WTC11 (cell line): ENCODE data around the gene DERA. TPM values are rescaled to one million over a fixed set of nuclear protein-coding genes. Genes with fewer than 3 reads are reported as not detected.

Experiments used
- ATAC-seq: fragments of 200-7000 bp; cut with Tn5 transposase; 2 replicates; pipeline ENCODE4 v1.10.0; 2021; ENCODE audit warnings: mild to moderate bottlenecking, moderate library complexity
- CTCF ChIA-PET: fragments of 300-600 bp; sonication (Branson Sonifier 250); formaldehyde crosslinking; loops from one replicate; lab custom pipeline; 2021; ENCODE audit warnings: antibody characterized with exemption; lab: Charles Lee
- POLR2A ChIA-PET: fragments of 350-600 bp; sonication (Branson Sonifier 250); formaldehyde crosslinking; loops from one replicate; lab custom pipeline; 2021; ENCODE audit warnings: antibody characterized with exemption; lab: Charles Lee
- DNase-seq: peaks from one replicate; pipeline ENCODE4 v3.0.0; 2021; ENCODE audit warnings: low spot score
- H3K27ac Mint-ChIP-seq: 2 replicates; pipeline ENCODE4 v1.8.0; 2021; ENCODE audit warnings: mixed read lengths
- H3K27me3 Mint-ChIP-seq: 2 replicates; pipeline ENCODE4 v1.8.0; 2021; ENCODE audit warnings: low read depth, mild to moderate bottlenecking, moderate library complexity, mixed read lengths
- H3K36me3 Mint-ChIP-seq: 2 replicates; pipeline ENCODE4 v1.8.0; 2021; ENCODE audit warnings: mixed read lengths
- H3K4me1 Mint-ChIP-seq: 2 replicates; pipeline ENCODE4 v1.8.0; 2022; ENCODE audit warnings: mixed read lengths
- H3K4me3 Mint-ChIP-seq: 2 replicates; pipeline ENCODE4 v1.8.0; 2021; ENCODE audit warnings: mild to moderate bottlenecking, moderate library complexity, mixed read lengths
- H3K9me3 Mint-ChIP-seq: 2 replicates; pipeline ENCODE4 v1.8.0; 2021; ENCODE audit warnings: mixed read lengths
- ATF1 ChIP-seq: sonication (generic); formaldehyde crosslinking; IDR thresholded peaks from 2 replicates; pipeline ENCODE4 v1.8.1; 2023; ENCODE audit warnings: mild to moderate bottlenecking, moderate library complexity, missing genetic modification reagents
- CBFB ChIP-seq: sonication (generic); formaldehyde crosslinking; IDR thresholded peaks from 2 replicates; pipeline ENCODE4 v1.8.1; 2022; ENCODE audit warnings: mild to moderate bottlenecking, low read depth, missing genetic modification reagents
- CREM ChIP-seq: sonication (generic); formaldehyde crosslinking; IDR thresholded peaks from 2 replicates; pipeline ENCODE4 v1.8.1; 2022; ENCODE audit warnings: mild to moderate bottlenecking, missing genetic modification reagents, moderate library complexity
- ELF4 ChIP-seq: sonication (generic); formaldehyde crosslinking; IDR thresholded peaks from 2 replicates; pipeline ENCODE4 v1.8.1; 2022; ENCODE audit warnings: low read depth, mild to moderate bottlenecking, moderate library complexity, missing genetic modification reagents
- GABPB1 ChIP-seq: sonication (generic); formaldehyde crosslinking; IDR thresholded peaks from 2 replicates; pipeline ENCODE4 v1.8.1; 2023; ENCODE audit warnings: mild to moderate bottlenecking, missing genetic modification reagents
- GTF2I ChIP-seq: fragments of 250-450 bp; sonication (Bioruptor Pico); conservative IDR thresholded peaks from 2 replicates; pipeline ENCODE4 v1.4.0; 2021; ENCODE audit warnings: mild to moderate bottlenecking
- HMGA2 ChIP-seq: fragments of 250-450 bp; sonication (Bioruptor Pico); IDR thresholded peaks from 2 replicates; pipeline ENCODE4 v1.4.0; 2021; ENCODE audit warnings: mild to moderate bottlenecking, moderate library complexity
- KAT7 ChIP-seq: sonication (generic); formaldehyde crosslinking; IDR thresholded peaks from 2 replicates; pipeline ENCODE4 v1.8.1; 2023; ENCODE audit warnings: missing genetic modification reagents, mild to moderate bottlenecking, borderline replicate concordance
- NR3C1 ChIP-seq: sonication (generic); formaldehyde crosslinking; conservative IDR thresholded peaks from 2 replicates; pipeline ENCODE4 v1.8.1; 2023; ENCODE audit warnings: low read depth, mild to moderate bottlenecking, missing genetic modification reagents
- RORB ChIP-seq: fragments of 250-450 bp; sonication (Bioruptor Pico); IDR thresholded peaks from 2 replicates; pipeline ENCODE4 v1.9.0; 2021; ENCODE audit warnings: mild to moderate bottlenecking
- SOX15 ChIP-seq: fragments of 250-450 bp; sonication (Bioruptor Pico); IDR thresholded peaks from 2 replicates; pipeline ENCODE4 v1.9.0; 2021; ENCODE audit warnings: mild to moderate bottlenecking
- TEAD4 ChIP-seq: sonication (generic); formaldehyde crosslinking; IDR thresholded peaks from 2 replicates; pipeline ENCODE4 v1.8.0; 2022; ENCODE audit warnings: mild to moderate bottlenecking, missing genetic modification reagents
- ZNF138 ChIP-seq: sonication (generic); formaldehyde crosslinking; conservative IDR thresholded peaks from 2 replicates; pipeline ENCODE4 v1.8.1; 2022; ENCODE audit warnings: mild to moderate bottlenecking, moderate library complexity, missing genetic modification reagents
- ZNF263 ChIP-seq: sonication (generic); formaldehyde crosslinking; IDR thresholded peaks from 2 replicates; pipeline ENCODE4 v1.8.1; 2022; ENCODE audit warnings: low read depth, mild to moderate bottlenecking, moderate library complexity, missing genetic modification reagents
- ZNF317 ChIP-seq: sonication (generic); formaldehyde crosslinking; IDR thresholded peaks from 2 replicates; pipeline ENCODE4 v1.8.1; 2023; ENCODE audit warnings: low read depth, mild to moderate bottlenecking, moderate library complexity, missing genetic modification reagents, borderline replicate concordance
- ZNF396 ChIP-seq: fragments of 250-450 bp; sonication (Bioruptor Pico); IDR thresholded peaks from 2 replicates; pipeline ENCODE4 v1.8.0; 2021; ENCODE audit warnings: mild to moderate bottlenecking, moderate library complexity, borderline replicate concordance
- ZNF423 ChIP-seq: fragments of 250-450 bp; sonication (Bioruptor Pico); IDR thresholded peaks from 2 replicates; pipeline ENCODE4 v2.1.2; 2022; ENCODE audit warnings: mild to moderate bottlenecking, moderate library complexity
- total RNA-seq: library from RNA; stranded (reverse); gene quantifications from 3 replicates; pipeline ENCODE4 v1.2.3, GENCODE V29; 2021
- TF ChIP-seq, protein P1 (sequence below): sonication (generic); formaldehyde crosslinking; IDR thresholded peaks from 2 replicates; pipeline ENCODE4 v1.8.1; 2023; ENCODE audit warnings: mild to moderate bottlenecking, missing genetic modification reagents
- TF ChIP-seq, protein P2 (sequence below): sonication (generic); formaldehyde crosslinking; IDR thresholded peaks from 2 replicates; pipeline ENCODE4 v1.8.0; 2022; ENCODE audit warnings: mild to moderate bottlenecking, missing genetic modification reagents
- TF ChIP-seq, protein P3 (sequence below): fragments of 250-450 bp; sonication (Bioruptor Pico); IDR thresholded peaks from 2 replicates; pipeline ENCODE4 v1.9.0; 2021; ENCODE audit warnings: mild to moderate bottlenecking
- TF ChIP-seq, protein P4 (sequence below): sonication (generic); formaldehyde crosslinking; IDR thresholded peaks from 2 replicates; pipeline ENCODE4 v1.8.0; 2022; ENCODE audit warnings: mild to moderate bottlenecking, missing genetic modification reagents
- TF ChIP-seq, protein P5 (sequence below): sonication (generic); formaldehyde crosslinking; IDR thresholded peaks from 2 replicates; pipeline ENCODE4 v1.8.1; 2022; ENCODE audit warnings: mild to moderate bottlenecking, moderate library complexity, missing genetic modification reagents
- TF ChIP-seq, protein P6 (sequence below): sonication (generic); formaldehyde crosslinking; IDR thresholded peaks from 2 replicates; pipeline ENCODE4 v1.8.1; 2023; ENCODE audit warnings: mild to moderate bottlenecking, missing genetic modification reagents, moderate library complexity

The DERA gene
- total RNA-seq, 1 experiment from 2014 or later, result 22.4 TPM

DNA sequence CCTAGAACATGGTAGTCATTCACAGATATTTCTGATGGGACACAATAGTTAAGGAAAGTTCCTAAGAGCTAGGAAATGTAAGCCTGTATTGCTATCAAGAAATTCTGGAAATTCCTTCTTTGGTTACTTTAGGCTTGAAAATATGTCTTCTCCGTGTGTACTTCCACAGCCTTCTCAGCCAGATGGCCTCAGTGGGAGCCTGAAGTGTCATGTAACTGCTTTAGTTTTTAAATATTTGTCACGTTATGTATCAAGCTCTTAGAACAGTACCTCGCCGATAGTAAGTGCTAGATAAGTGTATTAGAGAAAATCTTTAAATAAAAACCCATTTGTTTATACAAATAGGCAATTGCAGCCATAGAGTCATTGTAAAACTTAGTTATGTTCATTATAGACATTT is 95.6 kb downstream of the DERA start:
- Mint-ChIP-seq H3K36me3 (no peaks in the 10 kb centered on the region), H3K27me3 (no peaks in the 10 kb centered on the region), H3K9me3 (no peaks in the 10 kb centered on the region), H3K4me1 (peaks cover 8% of the 10 kb centered on the region), H3K4me3 (no peak overlapping the region), H3K27ac (no peak overlapping the region; the same call in 1 of the 2 replicates)
- no peak for ATAC-seq
- TF ChIP-seq ZNF317 (CRISPR knock-in tag) (no peak), CREM (CRISPR knock-in tag) (no peak), HMGA2 (no peak), RORB (CRISPR knock-in tag) (no peak), GABPB1 (no peak), ZNF263 (CRISPR knock-in tag) (no peak), ELF4 (no peak), TEAD4 (CRISPR knock-in tag) (no peak), SOX15 (CRISPR knock-in tag) (no peak), KAT7 (CRISPR knock-in tag) (no peak), ATF1 (no peak), NR3C1 (CRISPR knock-in tag) (no peak), GTF2I (CRISPR knock-in tag) (no peak), ZNF396 (CRISPR knock-in tag) (no peak), CBFB (CRISPR knock-in tag) (no peak)
- TF ChIP-seq, protein P1, sequence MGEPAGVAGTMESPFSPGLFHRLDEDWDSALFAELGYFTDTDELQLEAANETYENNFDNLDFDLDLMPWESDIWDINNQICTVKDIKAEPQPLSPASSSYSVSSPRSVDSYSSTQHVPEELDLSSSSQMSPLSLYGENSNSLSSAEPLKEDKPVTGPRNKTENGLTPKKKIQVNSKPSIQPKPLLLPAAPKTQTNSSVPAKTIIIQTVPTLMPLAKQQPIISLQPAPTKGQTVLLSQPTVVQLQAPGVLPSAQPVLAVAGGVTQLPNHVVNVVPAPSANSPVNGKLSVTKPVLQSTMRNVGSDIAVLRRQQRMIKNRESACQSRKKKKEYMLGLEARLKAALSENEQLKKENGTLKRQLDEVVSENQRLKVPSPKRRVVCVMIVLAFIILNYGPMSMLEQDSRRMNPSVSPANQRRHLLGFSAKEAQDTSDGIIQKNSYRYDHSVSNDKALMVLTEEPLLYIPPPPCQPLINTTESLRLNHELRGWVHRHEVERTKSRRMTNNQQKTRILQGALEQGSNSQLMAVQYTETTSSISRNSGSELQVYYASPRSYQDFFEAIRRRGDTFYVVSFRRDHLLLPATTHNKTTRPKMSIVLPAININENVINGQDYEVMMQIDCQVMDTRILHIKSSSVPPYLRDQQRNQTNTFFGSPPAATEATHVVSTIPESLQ, result no peak
- TF ChIP-seq, protein P2, sequence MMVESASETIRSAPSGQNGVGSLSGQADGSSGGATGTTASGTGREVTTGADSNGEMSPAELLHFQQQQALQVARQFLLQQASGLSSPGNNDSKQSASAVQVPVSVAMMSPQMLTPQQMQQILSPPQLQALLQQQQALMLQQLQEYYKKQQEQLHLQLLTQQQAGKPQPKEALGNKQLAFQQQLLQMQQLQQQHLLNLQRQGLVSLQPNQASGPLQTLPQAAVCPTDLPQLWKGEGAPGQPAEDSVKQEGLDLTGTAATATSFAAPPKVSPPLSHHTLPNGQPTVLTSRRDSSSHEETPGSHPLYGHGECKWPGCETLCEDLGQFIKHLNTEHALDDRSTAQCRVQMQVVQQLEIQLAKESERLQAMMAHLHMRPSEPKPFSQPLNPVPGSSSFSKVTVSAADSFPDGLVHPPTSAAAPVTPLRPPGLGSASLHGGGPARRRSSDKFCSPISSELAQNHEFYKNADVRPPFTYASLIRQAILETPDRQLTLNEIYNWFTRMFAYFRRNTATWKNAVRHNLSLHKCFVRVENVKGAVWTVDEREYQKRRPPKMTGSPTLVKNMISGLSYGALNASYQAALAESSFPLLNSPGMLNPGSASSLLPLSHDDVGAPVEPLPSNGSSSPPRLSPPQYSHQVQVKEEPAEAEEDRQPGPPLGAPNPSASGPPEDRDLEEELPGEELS (CRISPR knock-in tag), result no peak
- TF ChIP-seq, protein P3, sequence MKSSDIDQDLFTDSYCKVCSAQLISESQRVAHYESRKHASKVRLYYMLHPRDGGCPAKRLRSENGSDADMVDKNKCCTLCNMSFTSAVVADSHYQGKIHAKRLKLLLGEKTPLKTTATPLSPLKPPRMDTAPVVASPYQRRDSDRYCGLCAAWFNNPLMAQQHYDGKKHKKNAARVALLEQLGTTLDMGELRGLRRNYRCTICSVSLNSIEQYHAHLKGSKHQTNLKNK (CRISPR knock-in tag), result no peak
- TF ChIP-seq, protein P4, sequence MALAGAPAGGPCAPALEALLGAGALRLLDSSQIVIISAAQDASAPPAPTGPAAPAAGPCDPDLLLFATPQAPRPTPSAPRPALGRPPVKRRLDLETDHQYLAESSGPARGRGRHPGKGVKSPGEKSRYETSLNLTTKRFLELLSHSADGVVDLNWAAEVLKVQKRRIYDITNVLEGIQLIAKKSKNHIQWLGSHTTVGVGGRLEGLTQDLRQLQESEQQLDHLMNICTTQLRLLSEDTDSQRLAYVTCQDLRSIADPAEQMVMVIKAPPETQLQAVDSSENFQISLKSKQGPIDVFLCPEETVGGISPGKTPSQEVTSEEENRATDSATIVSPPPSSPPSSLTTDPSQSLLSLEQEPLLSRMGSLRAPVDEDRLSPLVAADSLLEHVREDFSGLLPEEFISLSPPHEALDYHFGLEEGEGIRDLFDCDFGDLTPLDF (CRISPR knock-in tag), result no peak
- ChIA-PET POLR2A (no interaction called here), CTCF (interaction anchor here (1.2 kb wide), 1 partner anchor 106 kb away, joined by 4 read pairs; no protein-coding TSS in a partner anchor)
- no peak for DNase-seq

DNA sequence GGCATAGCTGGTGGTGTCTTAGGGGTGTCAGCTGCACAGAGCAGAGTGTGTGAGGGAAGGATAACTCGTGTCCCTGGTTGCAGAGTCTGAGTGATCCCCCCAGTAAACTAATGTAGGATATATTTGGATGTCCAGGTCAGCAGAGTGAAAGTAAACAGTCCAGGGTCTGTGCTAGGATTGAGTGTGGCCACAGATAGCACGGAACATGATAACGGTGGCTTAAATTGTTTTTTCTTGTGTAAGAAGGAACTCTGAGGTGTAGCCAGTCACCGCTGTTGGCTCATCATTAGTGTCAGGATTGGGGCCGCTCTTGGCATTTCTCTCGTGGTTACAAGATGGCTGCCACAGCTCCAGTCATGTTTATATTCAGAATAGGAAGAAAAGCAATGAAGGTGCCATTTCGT is 97.3 kb downstream of the DERA start:
- Mint-ChIP-seq H3K9me3 (peaks cover 10% of the 10 kb centered on the region), H3K4me1 (peaks cover 6% of the 10 kb centered on the region), H3K27me3 (no peaks in the 10 kb centered on the region)
- no peak for ATAC-seq
- POLR2A ChIA-PET, result no interaction called here
- DNase-seq, result no peak
- TF ChIP-seq ZNF423 (CRISPR knock-in tag) (no peak), ZNF138 (CRISPR knock-in tag) (no peak)
- TF ChIP-seq, protein P5, sequence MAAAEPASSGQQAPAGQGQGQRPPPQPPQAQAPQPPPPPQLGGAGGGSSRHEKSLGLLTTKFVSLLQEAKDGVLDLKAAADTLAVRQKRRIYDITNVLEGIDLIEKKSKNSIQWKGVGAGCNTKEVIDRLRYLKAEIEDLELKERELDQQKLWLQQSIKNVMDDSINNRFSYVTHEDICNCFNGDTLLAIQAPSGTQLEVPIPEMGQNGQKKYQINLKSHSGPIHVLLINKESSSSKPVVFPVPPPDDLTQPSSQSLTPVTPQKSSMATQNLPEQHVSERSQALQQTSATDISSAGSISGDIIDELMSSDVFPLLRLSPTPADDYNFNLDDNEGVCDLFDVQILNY, result no peak
- TF ChIP-seq, protein P6, sequence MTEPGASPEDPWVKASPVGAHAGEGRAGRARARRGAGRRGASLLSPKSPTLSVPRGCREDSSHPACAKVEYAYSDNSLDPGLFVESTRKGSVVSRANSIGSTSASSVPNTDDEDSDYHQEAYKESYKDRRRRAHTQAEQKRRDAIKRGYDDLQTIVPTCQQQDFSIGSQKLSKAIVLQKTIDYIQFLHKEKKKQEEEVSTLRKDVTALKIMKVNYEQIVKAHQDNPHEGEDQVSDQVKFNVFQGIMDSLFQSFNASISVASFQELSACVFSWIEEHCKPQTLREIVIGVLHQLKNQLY (CRISPR knock-in tag), result no peak
- TF ChIP-seq, all 79 proteins: peak for 0
- Mint-ChIP-seq H3K4me3 (no peak overlapping the region), H3K36me3 (peaks cover 7% of the 10 kb centered on the region), H3K27ac (no peak overlapping the region)
- CTCF ChIA-PET, result no interaction called here
